NCI-H1105 (cell line): ENCODE measurements around the gene ZNF358.
A peak's percentile ranks its signal among the peaks of the same experiment; 100 is the strongest.

Source experiments
- DNase-seq: peaks from one replicate; lab custom pipeline; 2025; lab: John Stamatoyannopoulos, UW

ZNF358 gene

GRCh38 chr19:7515645-7516151, at the start of gene ZNF358:
ZNF358 (plus strand) TSS chr19:7516103; CDS start chr19:7519243, 3,140 bp downstream.
- peak; percentile 78 for DNase-seq

- no peak for DNase-seq
Measured at GRCh38 chr19:7467009-7467989, 48.6 kb upstream of the ZNF358 start.

- no peak for DNase-seq
Measured at GRCh38 chr19:7468840-7469239, 47.1 kb upstream of the ZNF358 start.

GRCh38 chr19:7469669-7470285, 46.1 kb upstream of the ZNF358 start:
- DNase-seq: no peak

GRCh38 chr19:7470540-7471305, 45.2 kb upstream of the ZNF358 start:
- DNase-seq: no peak

- no peak for DNase-seq
Measured at GRCh38 chr19:7471696-7472615, 43.9 kb upstream of the ZNF358 start.

- no peak for DNase-seq
Measured at GRCh38 chr19:7475665-7476064, 40.2 kb upstream of the ZNF358 start.

- DNase-seq: no peak
Measured at GRCh38 chr19:7476241-7476640, 39.7 kb upstream of the ZNF358 start.

GRCh38 chr19:7476777-7477494, 39.0 kb upstream of the ZNF358 start:
- no peak for DNase-seq

- no peak for DNase-seq
Measured at GRCh38 chr19:7477758-7478157, 38.1 kb upstream of the ZNF358 start.

GRCh38 chr19:7478173-7478842, 37.6 kb upstream of the ZNF358 start:
- DNase-seq: no peak

GRCh38 chr19:7478843-7479227, 37.1 kb upstream of the ZNF358 start:
- no peak for DNase-seq

- no peak for DNase-seq
Measured at GRCh38 chr19:7480222-7480969, 35.5 kb upstream of the ZNF358 start.

- no peak for DNase-seq
Measured at GRCh38 chr19:7480970-7481255, 35.0 kb upstream of the ZNF358 start.

GRCh38 chr19:7482584-7483439, 33.1 kb upstream of the ZNF358 start:
- no peak for DNase-seq

GRCh38 chr19:7483720-7484201, 32.1 kb upstream of the ZNF358 start:
- no peak for DNase-seq

GRCh38 chr19:7486923-7487322, 29.0 kb upstream of the ZNF358 start:
- DNase-seq: no peak

GRCh38 chr19:7488736-7489353, 27.1 kb upstream of the ZNF358 start, which contains the start of gene PEX11G:
PEX11G (minus strand) TSS chr19:7489035; CDS start chr19:7489010, 25 bp downstream.
- peak; percentile 91 for DNase-seq
